ENCODE measurements around the gene NR6A1. TPM values are rescaled to one million over a fixed set of nuclear protein-coding genes. Genes with fewer than 3 reads are reported as not detected.

Gene NR6A1
- total RNA-seq, 1 experiment from 2014 or later = 164 TPM

DNA sequence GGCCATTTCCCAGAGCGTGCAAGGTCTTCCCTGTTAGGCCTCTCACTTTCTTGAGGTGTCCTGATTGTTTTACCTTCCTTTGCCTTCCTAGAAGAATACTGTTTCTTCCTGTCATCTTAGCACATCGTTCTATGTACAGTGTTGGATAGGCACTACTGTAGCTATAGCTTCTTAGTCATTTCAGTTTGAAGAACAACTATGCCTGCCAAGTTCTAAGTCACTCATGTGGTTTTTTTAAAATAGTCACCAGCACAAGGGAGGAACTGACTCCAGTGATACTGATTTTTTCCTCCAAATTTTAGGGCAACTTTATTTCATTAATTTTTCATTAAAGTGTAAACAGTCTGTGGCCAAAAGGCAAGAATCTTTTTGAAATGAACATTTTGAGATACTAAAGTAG, 141.5 kb downstream of the NR6A1 start:
- TF ChIP-seq ZNF219 (CRISPR knock-in tag; IDR thresholded peaks at IDR 0.05; ENCODE audit: borderline replicate concordance) (no peak), HMGA2 (CRISPR knock-in tag; IDR thresholded peaks at IDR 0.05) (no peak)
- no peak for ATAC-seq
- no peaks in the 10 kb centered on the region for H3K36me3 Mint-ChIP-seq
- no peak overlapping the region for H3K27ac Mint-ChIP-seq
- H3K4me1 Mint-ChIP-seq = no peaks in the 10 kb centered on the region
- ChIA-PET CTCF (interaction anchor here (1.2 to 1.4 kb wide), 2 partner anchors 12 to 78 kb away, joined by 5 read pairs; no protein-coding TSS in a partner anchor), POLR2A (no interaction called here)
- no peaks in the 10 kb centered on the region for H3K27me3 Mint-ChIP-seq (ENCODE audit: low read depth)
- H3K4me3 Mint-ChIP-seq = no peak overlapping the region
- DNase-seq (ENCODE audit: low spot score) = no peak
- H3K9me3 Mint-ChIP-seq = no peaks in the 10 kb centered on the region

GRCh38 chr9:124628741-124629140, 142.4 kb downstream of the NR6A1 start:
- POLR2A ChIA-PET = no interaction called here
- no peak overlapping the region for H3K4me3 Mint-ChIP-seq
- H3K27me3 Mint-ChIP-seq (ENCODE audit: low read depth) = no peaks in the 10 kb centered on the region
- H3K36me3 Mint-ChIP-seq = no peaks in the 10 kb centered on the region
- ATAC-seq (no peak), DNase-seq (ENCODE audit: low spot score) (no peak)
- CTCF ChIA-PET = interaction anchor here (1.0 kb wide), 1 partner anchor 12 kb away, joined by 3 read pairs; no protein-coding TSS in a partner anchor
- no peak overlapping the region; the same call in 1 of the 2 replicates for H3K27ac Mint-ChIP-seq
- H3K9me3 Mint-ChIP-seq = no peaks in the 10 kb centered on the region
- TF ChIP-seq FOXP4 (CRISPR knock-in tag; IDR thresholded peaks at IDR 0.05) (no peak), MYBL2 (CRISPR knock-in tag; IDR thresholded peaks at IDR 0.05) (no peak), ZBTB43 (CRISPR knock-in tag; IDR thresholded peaks at IDR 0.05) (no peak), JUN (CRISPR knock-in tag; IDR thresholded peaks at IDR 0.05) (no peak), HMGA2 (CRISPR knock-in tag; IDR thresholded peaks at IDR 0.05) (no peak), NFYB (CRISPR knock-in tag; conservative IDR thresholded peaks at IDR 0.05; ENCODE audit: low read depth) (no peak), ZNF232 (CRISPR knock-in tag; IDR thresholded peaks at IDR 0.05) (no peak), ATF3 (CRISPR knock-in tag; conservative IDR thresholded peaks at IDR 0.05) (no peak), SMAD3 (CRISPR knock-in tag; IDR thresholded peaks at IDR 0.05; ENCODE audit: borderline replicate concordance) (no peak), RORB (CRISPR knock-in tag; IDR thresholded peaks at IDR 0.05) (no peak), GABPB1 (CRISPR knock-in tag; IDR thresholded peaks at IDR 0.05) (no peak), E2F5 (CRISPR knock-in tag; IDR thresholded peaks at IDR 0.05) (no peak), ZNF219 (CRISPR knock-in tag; IDR thresholded peaks at IDR 0.05; ENCODE audit: borderline replicate concordance) (no peak), SMAD4 (CRISPR knock-in tag; IDR thresholded peaks at IDR 0.05) (no peak), ZSCAN18 (CRISPR knock-in tag; IDR thresholded peaks at IDR 0.05) (no peak), ELF4 (CRISPR knock-in tag; IDR thresholded peaks at IDR 0.05; ENCODE audit: low read depth) (no peak), HMGXB4 (CRISPR knock-in tag; IDR thresholded peaks at IDR 0.05) (no peak), AFF4 (CRISPR knock-in tag; IDR thresholded peaks at IDR 0.05; ENCODE audit: borderline replicate concordance) (no peak), GTF2I (CRISPR knock-in tag; conservative IDR thresholded peaks at IDR 0.05) (no peak)
- TF ChIP-seq, protein P1, sequence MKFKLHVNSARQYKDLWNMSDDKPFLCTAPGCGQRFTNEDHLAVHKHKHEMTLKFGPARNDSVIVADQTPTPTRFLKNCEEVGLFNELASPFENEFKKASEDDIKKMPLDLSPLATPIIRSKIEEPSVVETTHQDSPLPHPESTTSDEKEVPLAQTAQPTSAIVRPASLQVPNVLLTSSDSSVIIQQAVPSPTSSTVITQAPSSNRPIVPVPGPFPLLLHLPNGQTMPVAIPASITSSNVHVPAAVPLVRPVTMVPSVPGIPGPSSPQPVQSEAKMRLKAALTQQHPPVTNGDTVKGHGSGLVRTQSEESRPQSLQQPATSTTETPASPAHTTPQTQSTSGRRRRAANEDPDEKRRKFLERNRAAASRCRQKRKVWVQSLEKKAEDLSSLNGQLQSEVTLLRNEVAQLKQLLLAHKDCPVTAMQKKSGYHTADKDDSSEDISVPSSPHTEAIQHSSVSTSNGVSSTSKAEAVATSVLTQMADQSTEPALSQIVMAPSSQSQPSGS (CRISPR knock-in tag; IDR thresholded peaks at IDR 0.05; ENCODE audit: borderline replicate concordance, low read depth) = no peak
- H3K4me1 Mint-ChIP-seq = peaks cover 6% of the 10 kb centered on the region

All from WTC11 (cell line).